H9 (cell line): ENCODE measurements around the gene DNAJC25. TPM values are rescaled to one million over a fixed set of nuclear protein-coding genes. Genes with fewer than 3 reads are reported as not detected.

Experiments
- DNase-seq: peaks from one replicate; pipeline ENCODE4 v3.0.0-alpha.2; 2017
- H2AFZ ChIP-seq: one replicate; pipeline ENCODE4 v1.6.1; 2013; ENCODE audit warnings: mild to moderate bottlenecking, low read length, control low read depth, moderate library complexity
- H2AK5ac ChIP-seq: 2 replicates; pipeline ENCODE4 v1.6.1; 2013; ENCODE audit warnings: low read length, control low read depth, mixed read lengths; ENCODE audit not compliant: insufficient read length
- H2BK120ac ChIP-seq: one replicate; pipeline ENCODE4 v1.6.1; 2013; ENCODE audit warnings: low read depth, mild to moderate bottlenecking, low read length, control low read depth, inconsistent platforms; ENCODE audit not compliant: poor library complexity, severe bottlenecking
- H2BK12ac ChIP-seq: 2 replicates; pipeline ENCODE4 v1.6.1; 2013; ENCODE audit warnings: low read length, control low read depth, mixed read lengths, low read depth; ENCODE audit not compliant: insufficient read length
- H2BK15ac ChIP-seq: 2 replicates; pipeline ENCODE4 v1.6.1; 2013; ENCODE audit warnings: low read depth, low read length, control low read depth
- H2BK20ac ChIP-seq: one replicate; pipeline ENCODE4 v1.6.1; 2013; ENCODE audit warnings: low read depth, mild to moderate bottlenecking, low read length, control low read depth, inconsistent platforms; ENCODE audit not compliant: poor library complexity, severe bottlenecking
- H2BK5ac ChIP-seq: 2 replicates; pipeline ENCODE4 v1.6.1; 2013; ENCODE audit warnings: low read length, control low read depth, mixed read lengths; ENCODE audit not compliant: insufficient read length
- H3K14ac ChIP-seq: 2 replicates; pipeline ENCODE4 v1.6.1; 2013; ENCODE audit warnings: low read length, control low read depth; ENCODE audit not compliant: insufficient read depth
- H3K18ac ChIP-seq: 2 replicates; pipeline ENCODE4 v1.6.1; 2013; ENCODE audit warnings: low read depth, mild to moderate bottlenecking, mixed read lengths, low read length, control low read depth; ENCODE audit not compliant: insufficient read length
- H3K23ac ChIP-seq: 2 replicates; pipeline ENCODE4 v1.6.1; 2013; ENCODE audit warnings: low read length, control low read depth, mixed read lengths, low read depth; ENCODE audit not compliant: insufficient read length
- H3K23me2 ChIP-seq: 2 replicates; pipeline ENCODE4 v1.6.1; 2013; ENCODE audit warnings: low read depth, mild to moderate bottlenecking, mixed read lengths, low read length, control low read depth; ENCODE audit not compliant: insufficient read length, poor library complexity, severe bottlenecking
- H3K27ac ChIP-seq: 2 replicates; pipeline ENCODE4 v1.5.1; 2013; ENCODE audit warnings: low read length, control low read depth, mixed read lengths, low read depth; ENCODE audit not compliant: insufficient read length
- H3K27me3 ChIP-seq: 2 replicates; pipeline ENCODE4 v1.6.1; 2013; ENCODE audit warnings: low read length, control low read depth, inconsistent platforms; ENCODE audit not compliant: insufficient read depth
- H3K4ac ChIP-seq: 2 replicates; pipeline ENCODE4 v1.6.1; 2013; ENCODE audit warnings: low read depth, mild to moderate bottlenecking, control low read depth, inconsistent platforms, low read length, moderate library complexity
- H3K4me1 ChIP-seq: 2 replicates; pipeline ENCODE4 v1.6.1; 2013; ENCODE audit warnings: low read length, control low read depth, inconsistent platforms; ENCODE audit not compliant: insufficient read depth
- H3K4me2 ChIP-seq: 2 replicates; pipeline ENCODE4 v1.6.1; 2013; ENCODE audit warnings: low read length, control low read depth, mixed read lengths; ENCODE audit not compliant: insufficient read length, insufficient read depth
- H3K56ac ChIP-seq: 2 replicates; pipeline ENCODE4 v1.6.1; 2013; ENCODE audit warnings: low read depth, mild to moderate bottlenecking, mixed read lengths, low read length, control low read depth; ENCODE audit not compliant: insufficient read length
- H3K79me1 ChIP-seq: 2 replicates; pipeline ENCODE4 v1.6.1; 2013; ENCODE audit warnings: low read depth, mild to moderate bottlenecking, moderate library complexity, low read length, control low read depth, inconsistent platforms; ENCODE audit not compliant: insufficient read depth, poor library complexity, severe bottlenecking
- H3K79me2 ChIP-seq: 2 replicates; pipeline ENCODE4 v1.6.1; 2013; ENCODE audit warnings: low read length, control low read depth, inconsistent platforms; ENCODE audit not compliant: insufficient read depth
- H3K9ac ChIP-seq: 2 replicates; pipeline ENCODE4 v1.6.1; 2013; ENCODE audit warnings: low read length, control low read depth, mixed read lengths; ENCODE audit not compliant: insufficient read length; ENCODE audit errors: extremely low read depth
- H3K9me3 ChIP-seq: one replicate; pipeline ENCODE4 v1.6.1; 2013; ENCODE audit warnings: low read depth, low read length, inconsistent platforms; ENCODE audit not compliant: control insufficient read depth
- H3T11ph ChIP-seq: one replicate; pipeline ENCODE4 v1.6.1; 2013; ENCODE audit warnings: mild to moderate bottlenecking, low read length, control low read depth, inconsistent platforms
- H4K20me1 ChIP-seq: one replicate; pipeline ENCODE4 v1.6.1; 2013; ENCODE audit not compliant: control insufficient read depth, insufficient read length, insufficient read depth
- H4K5ac ChIP-seq: 2 replicates; pipeline ENCODE4 v1.6.1; 2013; ENCODE audit warnings: low read depth, mild to moderate bottlenecking, mixed read lengths, low read length, control low read depth; ENCODE audit not compliant: insufficient read length
- H4K8ac ChIP-seq: replicated peaks from 2 replicates; pipeline ENCODE4 v1.6.1; 2013; ENCODE audit warnings: low read length, control low read depth, mixed read lengths, low read depth; ENCODE audit not compliant: insufficient read length
- H4K91ac ChIP-seq: 2 replicates; pipeline ENCODE4 v1.6.1; 2013; ENCODE audit warnings: low read depth, mild to moderate bottlenecking, moderate library complexity, mixed read lengths, low read length, control low read depth; ENCODE audit not compliant: insufficient read length
- H3K27ac Mint-ChIP-seq, 3 experiments: 2 replicates in 2 of 3; 3 replicates in 1 of 3; pipeline ENCODE4 v1.8.0; 2020 to 2021; ENCODE audit warnings: mixed read lengths in 3 of 3, mild to moderate bottlenecking in 1 of 3, moderate library complexity in 1 of 3
- H3K27me3 Mint-ChIP-seq: 2 replicates; pipeline ENCODE4 v1.8.0; 2021; ENCODE audit warnings: low read depth, mild to moderate bottlenecking, moderate library complexity, mixed read lengths
- H3K36me3 Mint-ChIP-seq, 3 experiments: 2 replicates in 2 of 3; 3 replicates in 1 of 3; pipeline ENCODE4 v1.8.0; 2020 to 2021; ENCODE audit warnings: low read depth in 3 of 3, mixed read lengths in 3 of 3; ENCODE audit not compliant: insufficient read depth in 1 of 3
- H3K4me1 Mint-ChIP-seq, 2 experiments: 2 replicates each; pipeline ENCODE4 v1.8.0; 2020; ENCODE audit warnings: mixed read lengths in 2 of 2
- H3K4me3 Mint-ChIP-seq, 2 experiments: 2 replicates in 1 of 2; 3 replicates in 1 of 2; pipeline ENCODE4 v1.8.0; 2020 to 2021; ENCODE audit warnings: mild to moderate bottlenecking in 2 of 2, mixed read lengths in 2 of 2, moderate library complexity in 1 of 2
- H3K9me3 Mint-ChIP-seq, 2 experiments: 2 replicates in 1 of 2; 3 replicates in 1 of 2; pipeline ENCODE4 v1.8.0; 2020; ENCODE audit warnings: mild to moderate bottlenecking in 2 of 2, mixed read lengths in 2 of 2, moderate library complexity in 1 of 2
- WGBS: extraction: QIAGEN DNeasy Blood & Tissue Kit; methylation state at CpG from one replicate; pipeline ENCODE4 v1.1.7; 2013; ENCODE audit warnings: missing lambda C conversion rate, low lambda C conversion rate, mixed read lengths; ENCODE audit not compliant: insufficient read length; ENCODE audit errors: extremely low coverage; 5-methylcytosine and 5-hydroxymethylcytosine counted together
- total RNA-seq: library from RNA; stranded (reverse); gene quantifications from 2 replicates; pipeline ENCODE4 v1.2.1, GENCODE V29; 2021
- TF ChIP-seq, protein P1 (sequence below): fragments of 200-600 bp; sonication (generic); conservative IDR thresholded peaks from 3 replicates; pipeline ENCODE4 v1.8.0; 2021; ENCODE audit warnings: antibody characterized with exemption, mild to moderate bottlenecking

DNAJC25 gene
- total RNA-seq, 1 experiment from 2014 or later, result 7.6 TPM

DNA sequence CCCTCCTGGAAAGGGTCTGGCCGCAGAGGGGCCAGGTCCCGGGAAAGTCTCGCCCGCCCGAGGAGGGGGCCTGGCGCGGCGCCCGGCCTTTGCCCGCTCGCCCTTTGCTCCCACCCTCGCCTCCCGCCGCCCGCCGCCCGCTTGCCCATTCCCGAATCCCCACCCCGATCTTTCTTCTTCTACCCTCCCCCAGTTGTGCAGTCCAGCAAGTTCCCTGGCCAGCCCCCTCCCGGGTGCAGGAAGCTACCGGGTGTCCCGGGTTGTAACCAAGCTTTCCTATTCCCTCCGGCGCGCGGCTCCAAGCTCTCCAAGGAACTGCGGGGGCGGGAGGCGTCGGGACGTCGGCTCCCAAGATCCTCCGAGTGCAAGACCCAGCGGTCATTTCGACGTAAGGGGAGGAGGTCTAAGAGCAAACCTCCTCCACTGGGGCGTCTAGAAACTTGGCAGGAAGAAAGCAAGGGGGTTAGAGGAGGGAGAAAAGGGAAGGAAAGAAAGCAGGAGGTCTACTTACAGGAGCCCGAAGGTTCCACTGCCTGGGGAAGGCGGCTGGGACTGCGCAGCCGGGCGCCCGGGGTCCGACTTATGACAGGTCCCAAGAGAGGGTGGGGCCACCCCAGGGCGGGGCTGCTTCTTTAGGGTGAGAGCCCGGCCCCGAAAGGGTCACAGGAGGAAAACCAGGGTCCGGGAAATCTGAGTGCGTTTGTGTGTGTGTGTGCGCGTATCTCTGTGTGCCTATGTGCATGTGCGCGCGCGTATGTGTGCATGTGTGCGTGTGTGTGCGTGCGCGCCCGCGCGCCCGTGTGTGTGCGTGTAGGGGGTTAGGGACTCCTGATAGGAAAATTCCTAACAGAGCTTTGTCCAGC lies 31.8 kb upstream of the DNAJC25 start, which contains the start of gene PTGR1:
PTGR1 (minus strand) TSS at position 556 of the 863 bp plus-strand sequence. CDS start 2,225 bp downstream, outside the sequence.
- Histone ChIP-seq H3K9ac (peak within 1 kb of the TSS; percentile 50), H3T11ph (no peak within 1 kb of the TSS), H3K18ac (peak within 1 kb of the TSS; percentile 40), H3K9me3 (no peaks in the 10 kb centered on the region), H3K27ac (no peak within 1 kb of the TSS), H4K5ac (no peak within 1 kb of the TSS), H3K56ac (no peak within 1 kb of the TSS), H3K27me3 (no peaks in the 10 kb centered on the region), H4K91ac (no peak within 1 kb of the TSS), H2BK120ac (no peak within 1 kb of the TSS), H3K23ac (no peak within 1 kb of the TSS), H2BK20ac (no peak within 1 kb of the TSS), H2AFZ (peak within 1 kb of the TSS; percentile 49), H3K23me2 (peaks cover 18% of the 10 kb centered on the region), H3K79me1 (no peaks in the 10 kb centered on the region), H3K14ac (no peak within 1 kb of the TSS; the same call in 1 of the 2 replicates), H2AK5ac (no peak within 1 kb of the TSS), H3K4me2 (peak within 1 kb of the TSS; percentile 100), H2BK5ac (no peak within 1 kb of the TSS), H3K4me1 (no peaks in the 10 kb centered on the region), H3K79me2 (no peaks in the 10 kb centered on the region), H2BK15ac (no peak within 1 kb of the TSS), H4K8ac (no peak within 1 kb of the TSS), H3K4ac (no peak within 1 kb of the TSS), H2BK12ac (no peak within 1 kb of the TSS), H4K20me1 (no peaks in the 10 kb centered on the region)
- Mint-ChIP-seq H3K9me3 (no peaks in the 10 kb centered on the region), H3K27me3 (peaks cover 12% of the 10 kb centered on the region), H3K4me3 (peak within 1 kb of the TSS; percentile 82 to 90), H3K36me3 (peaks cover 6 to 26% (median 22%) of the 10 kb centered on the region in 3 experiments), H3K27ac (peak within 1 kb of the TSS in 2 of 3 experiments; percentile 29 to 92; a peak in 4 of 7 replicates), H3K4me1 (peaks cover 6 to 10% of the 10 kb centered on the region in 2 experiments; a peak in 3 of 4 replicates)
- DNase-seq, result peak; percentile 84
- TF ChIP-seq, protein P1, sequence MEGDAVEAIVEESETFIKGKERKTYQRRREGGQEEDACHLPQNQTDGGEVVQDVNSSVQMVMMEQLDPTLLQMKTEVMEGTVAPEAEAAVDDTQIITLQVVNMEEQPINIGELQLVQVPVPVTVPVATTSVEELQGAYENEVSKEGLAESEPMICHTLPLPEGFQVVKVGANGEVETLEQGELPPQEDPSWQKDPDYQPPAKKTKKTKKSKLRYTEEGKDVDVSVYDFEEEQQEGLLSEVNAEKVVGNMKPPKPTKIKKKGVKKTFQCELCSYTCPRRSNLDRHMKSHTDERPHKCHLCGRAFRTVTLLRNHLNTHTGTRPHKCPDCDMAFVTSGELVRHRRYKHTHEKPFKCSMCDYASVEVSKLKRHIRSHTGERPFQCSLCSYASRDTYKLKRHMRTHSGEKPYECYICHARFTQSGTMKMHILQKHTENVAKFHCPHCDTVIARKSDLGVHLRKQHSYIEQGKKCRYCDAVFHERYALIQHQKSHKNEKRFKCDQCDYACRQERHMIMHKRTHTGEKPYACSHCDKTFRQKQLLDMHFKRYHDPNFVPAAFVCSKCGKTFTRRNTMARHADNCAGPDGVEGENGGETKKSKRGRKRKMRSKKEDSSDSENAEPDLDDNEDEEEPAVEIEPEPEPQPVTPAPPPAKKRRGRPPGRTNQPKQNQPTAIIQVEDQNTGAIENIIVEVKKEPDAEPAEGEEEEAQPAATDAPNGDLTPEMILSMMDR, result no peak
- no CpG with 5 or more reads among the region's 64 CpGs for WGBS
